GM12891 (cell line): ENCODE results near the gene SERPINE2.

Experiments
- POLR2A ChIP-seq: IDR thresholded peaks from 2 replicates; pipeline ENCODE4 v1.6.1; 2011; ENCODE audit warnings: low read depth, low read length, control low read depth
- POLR2AphosphoS5 ChIP-seq: IDR thresholded peaks from 2 replicates; pipeline ENCODE4 v1.6.1; 2011; ENCODE audit warnings: low read depth, low read length, control low read depth

GRCh38 chr2:224039080-224039769, at the start of gene SERPINE2:
- TF ChIP-seq POLR2A (no peak), POLR2AphosphoS5 (no peak)
